Gastrocnemius medialis (tissue), 4 donors: Measurements from ENCODE around the gene PER3.

Experiments
- POLR2A ChIP-seq, 2 donors: fragments of 450-650 bp; IDR thresholded peaks; one replicate each; pipeline ENCODE4 v1.6.1; 2017; ENCODE audit warnings: antibody characterized with exemption in 2 of 2, mild to moderate bottlenecking in 2 of 2, moderate library complexity in 2 of 2
- TF ChIP-seq, protein P1 (sequence below), 5 experiments: fragments of 450-650 bp in 3 of 5; fragments of 200-600 bp in 2 of 5; sonication (generic) in 2 of 5; IDR thresholded peaks in 4 of 5; conservative IDR thresholded peaks in 1 of 5; 1 replicate in 4 of 5; 2 replicates in 1 of 5; pipeline ENCODE4 v1.5.1; 2016 to 2019; ENCODE audit warnings: antibody characterized with exemption in 5 of 5, mild to moderate bottlenecking in 3 of 5, moderate library complexity in 3 of 5

DNA sequence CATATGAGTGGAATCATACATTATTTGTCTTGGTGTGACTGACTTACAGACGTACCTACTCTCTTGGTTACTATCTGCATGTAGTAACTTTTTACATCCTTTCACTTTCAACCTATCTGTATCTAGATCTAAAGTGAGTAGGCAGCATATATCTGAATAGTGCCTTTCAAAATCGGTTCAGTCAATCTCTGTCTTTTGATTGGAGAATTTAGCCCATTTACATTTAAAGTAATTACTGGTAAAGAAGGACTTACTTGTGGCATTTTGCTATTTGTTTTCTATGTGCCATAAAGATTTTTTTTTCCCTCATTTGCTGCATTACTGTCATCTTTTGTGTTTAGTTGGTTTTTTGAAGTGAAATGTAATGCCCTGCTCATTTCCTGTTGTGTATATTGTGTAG lies 54.6 kb downstream of the PER3 start:
- TF ChIP-seq, protein P1, sequence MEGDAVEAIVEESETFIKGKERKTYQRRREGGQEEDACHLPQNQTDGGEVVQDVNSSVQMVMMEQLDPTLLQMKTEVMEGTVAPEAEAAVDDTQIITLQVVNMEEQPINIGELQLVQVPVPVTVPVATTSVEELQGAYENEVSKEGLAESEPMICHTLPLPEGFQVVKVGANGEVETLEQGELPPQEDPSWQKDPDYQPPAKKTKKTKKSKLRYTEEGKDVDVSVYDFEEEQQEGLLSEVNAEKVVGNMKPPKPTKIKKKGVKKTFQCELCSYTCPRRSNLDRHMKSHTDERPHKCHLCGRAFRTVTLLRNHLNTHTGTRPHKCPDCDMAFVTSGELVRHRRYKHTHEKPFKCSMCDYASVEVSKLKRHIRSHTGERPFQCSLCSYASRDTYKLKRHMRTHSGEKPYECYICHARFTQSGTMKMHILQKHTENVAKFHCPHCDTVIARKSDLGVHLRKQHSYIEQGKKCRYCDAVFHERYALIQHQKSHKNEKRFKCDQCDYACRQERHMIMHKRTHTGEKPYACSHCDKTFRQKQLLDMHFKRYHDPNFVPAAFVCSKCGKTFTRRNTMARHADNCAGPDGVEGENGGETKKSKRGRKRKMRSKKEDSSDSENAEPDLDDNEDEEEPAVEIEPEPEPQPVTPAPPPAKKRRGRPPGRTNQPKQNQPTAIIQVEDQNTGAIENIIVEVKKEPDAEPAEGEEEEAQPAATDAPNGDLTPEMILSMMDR (IDR thresholded peaks at IDR 0.05 in 4 of 5, conservative IDR thresholded peaks at IDR 0.05 in 1 of 5): no peak
- TF ChIP-seq POLR2A (IDR thresholded peaks at IDR 0.05): no peak
